Neural cell (in vitro differentiated cells): ENCODE measurements around the gene PIGT. TPM values are rescaled to one million over a fixed set of nuclear protein-coding genes. Genes with fewer than 3 reads are reported as not detected.

Source experiments
- H2AFZ ChIP-seq: fragments of 200-600, 300-800 bp; sonication (generic), shearing (Covaris generic); 2 replicates; pipeline ENCODE4 v1.6.0; 2014; ENCODE audit warnings: low read depth, mild to moderate bottlenecking, antibody characterized with exemption, low read length, moderate library complexity
- H3F3A ChIP-seq: fragments of 200-600 bp; shearing (Covaris generic); 2 replicates; pipeline ENCODE4 v1.6.1; 2016; ENCODE audit warnings: mild to moderate bottlenecking, moderate library complexity, mixed read lengths, antibody characterized with exemption, low read length; ENCODE audit not compliant: insufficient read depth, poor library complexity, severe bottlenecking
- H3K27ac ChIP-seq: fragments of 200-600, 300-800 bp; sonication (generic), shearing (Covaris generic); 2 replicates; pipeline ENCODE4 v1.5.1; 2014; ENCODE audit warnings: mild to moderate bottlenecking, low read length, moderate library complexity
- H3K27me3 ChIP-seq: fragments of 300-800, 200-600 bp; sonication (generic), shearing (Covaris generic); 2 replicates; pipeline ENCODE4 v1.6.0; 2014; ENCODE audit warnings: mild to moderate bottlenecking, low read depth, low read length, moderate library complexity; ENCODE audit not compliant: insufficient read depth
- H3K36me3 ChIP-seq: fragments of 300-800, 200-600 bp; sonication (generic), shearing (Covaris generic); 2 replicates; pipeline ENCODE4 v1.5.1; 2014; ENCODE audit warnings: mild to moderate bottlenecking, antibody characterized with exemption, low read length, moderate library complexity; ENCODE audit not compliant: insufficient read depth
- H3K4me2 ChIP-seq: fragments of 300-800, 200-600 bp; sonication (generic), shearing (Covaris generic); 2 replicates; pipeline ENCODE4 v1.6.0; 2014; ENCODE audit warnings: mild to moderate bottlenecking, low read length
- H3K4me3 ChIP-seq: fragments of 300-800, 200-600 bp; sonication (generic), shearing (Covaris generic); 2 replicates; pipeline ENCODE4 v1.5.1; 2014; ENCODE audit warnings: mild to moderate bottlenecking, low read length, moderate library complexity
- H3K79me2 ChIP-seq: fragments of 200-600 bp; shearing (Covaris generic); replicated peaks from 2 replicates; pipeline ENCODE4 v1.6.0; 2014; ENCODE audit warnings: mild to moderate bottlenecking, low read length, moderate library complexity; ENCODE audit not compliant: insufficient read depth
- H3K9ac ChIP-seq: fragments of 300-800, 200-600 bp; sonication (generic), shearing (Covaris generic); 2 replicates; pipeline ENCODE4 v1.6.1; 2016; ENCODE audit warnings: mild to moderate bottlenecking, low read length, mixed read lengths
- H3K9me2 ChIP-seq: fragments of 200-600 bp; shearing (Covaris generic); 2 replicates; pipeline ENCODE4 v1.6.1; 2016; ENCODE audit warnings: mild to moderate bottlenecking, low read length, mixed read lengths; ENCODE audit not compliant: insufficient read depth
- H3K9me3 ChIP-seq: fragments of 200-600, 300-800 bp; sonication (generic), shearing (Covaris generic); 2 replicates; pipeline ENCODE4 v1.6.1; 2016; ENCODE audit warnings: mild to moderate bottlenecking, mixed run types, low read length, moderate library complexity, mixed read lengths
- H4K20me1 ChIP-seq: fragments of 200-600 bp; shearing (Covaris generic); 2 replicates; pipeline ENCODE4 v1.6.1; 2016; ENCODE audit warnings: mild to moderate bottlenecking, mixed run types; ENCODE audit not compliant: insufficient read depth
- CTCF ChIP-seq: fragments of 450-650 bp; IDR thresholded peaks from 2 replicates; pipeline ENCODE4 v1.5.1; 2014; ENCODE audit warnings: antibody characterized with exemption, mild to moderate bottlenecking, moderate library complexity; ENCODE audit not compliant: poor library complexity, severe bottlenecking
- EP300 ChIP-seq: fragments of 450-650 bp; conservative IDR thresholded peaks from 2 replicates; pipeline ENCODE4 v1.6.1; 2014; ENCODE audit warnings: antibody characterized with exemption, mild to moderate bottlenecking, moderate library complexity; ENCODE audit not compliant: poor library complexity, severe bottlenecking
- EZH2 ChIP-seq: fragments of 200-600, 300-800 bp; shearing (Covaris generic), sonication (generic); IDR thresholded peaks from 2 replicates; pipeline ENCODE4 v1.6.1; 2014; ENCODE audit warnings: antibody characterized with exemption, low read length, borderline replicate concordance, mild to moderate bottlenecking; ENCODE audit not compliant: insufficient read depth, poor library complexity, severe bottlenecking
- MXI1 ChIP-seq: fragments of 450-650 bp; conservative IDR thresholded peaks from 2 replicates; pipeline ENCODE4 v1.6.1; 2014; ENCODE audit warnings: antibody characterized with exemption, mild to moderate bottlenecking; ENCODE audit not compliant: poor library complexity, severe bottlenecking
- RAD21 ChIP-seq: fragments of 450-650 bp; conservative IDR thresholded peaks from 2 replicates; pipeline ENCODE4 v1.6.1; 2014; ENCODE audit warnings: antibody characterized with exemption, mild to moderate bottlenecking, moderate library complexity
- REST ChIP-seq: IDR thresholded peaks from 2 replicates; pipeline ENCODE4 v1.6.1; 2012; ENCODE audit warnings: borderline replicate concordance
- SMC3 ChIP-seq: fragments of 450-650 bp; conservative IDR thresholded peaks from 2 replicates; pipeline ENCODE4 v1.6.1; 2014; ENCODE audit warnings: antibody characterized with exemption, mild to moderate bottlenecking, moderate library complexity; ENCODE audit not compliant: poor library complexity
- TAF1 ChIP-seq: IDR thresholded peaks from 2 replicates; pipeline ENCODE4 v1.6.1; 2012; ENCODE audit warnings: low read depth
- polyA plus RNA-seq: library from polyadenylated mRNA; depleted of rRNA; stranded (reverse); fragments of >200 nt; gene quantifications from 2 replicates; pipeline ENCODE4 v1.2.3, GENCODE V29; 2014

PIGT gene
- polyA plus RNA-seq, 1 donor from 2014 or later: 24.3 TPM

- H3K9me3 ChIP-seq: no peaks in the 10 kb centered on the region
- H3K79me2 ChIP-seq: peaks cover 28% of the 10 kb centered on the region
- no peaks in the 10 kb centered on the region for H3K9me2 ChIP-seq
- H3F3A ChIP-seq: no peaks in the 10 kb centered on the region
- H3K27me3 ChIP-seq: no peaks in the 10 kb centered on the region
- no peaks in the 10 kb centered on the region for H3K36me3 ChIP-seq
- no peak overlapping the region for H3K4me2 ChIP-seq
- H3K9ac ChIP-seq: no peak overlapping the region
- H2AFZ ChIP-seq: no peak overlapping the region
- no peaks in the 10 kb centered on the region for H4K20me1 ChIP-seq
- H3K4me3 ChIP-seq: no peak overlapping the region
- TF ChIP-seq MXI1 (no peak), REST (no peak), RAD21 (no peak), EP300 (no peak), EZH2 (no peak), CTCF (no peak), SMC3 (no peak)
- H3K27ac ChIP-seq: no peak overlapping the region
These were observed 49.3 kb upstream of the PIGT start for GRCh38 chr20:45366631-45367030.

- H3K36me3 ChIP-seq: no peaks in the 10 kb centered on the region
- H3K9ac ChIP-seq: no peak overlapping the region
- no peaks in the 10 kb centered on the region for H3F3A ChIP-seq
- no peaks in the 10 kb centered on the region for H4K20me1 ChIP-seq
- no peaks in the 10 kb centered on the region for H3K9me3 ChIP-seq
- H3K9me2 ChIP-seq: no peaks in the 10 kb centered on the region
- H3K79me2 ChIP-seq: peaks cover 28% of the 10 kb centered on the region
- TF ChIP-seq EP300 (no peak), TAF1 (no peak), RAD21 (no peak)
- no peak overlapping the region for H3K27ac ChIP-seq
- no peak overlapping the region for H3K4me3 ChIP-seq
- no peaks in the 10 kb centered on the region for H3K27me3 ChIP-seq
- H2AFZ ChIP-seq: no peak overlapping the region
- H3K4me2 ChIP-seq: no peak overlapping the region
These were observed 48.8 kb upstream of the PIGT start for GRCh38 chr20:45367126-45367525.
